Smooth muscle cell (in vitro differentiated cells): Measurements from ENCODE around the gene FBF1. TPM values are rescaled to one million over a fixed set of nuclear protein-coding genes. Genes with fewer than 3 reads are reported as not detected.
"Not testable (repeated sequence)": the region's sequence is repeated elsewhere in the genome, so short reads cannot be mapped to it uniquely, and the experiment has no call there.

Source experiments
- DNase-seq: peaks from one replicate; lab custom pipeline; 2025; ENCODE audit not compliant: unreplicated experiment; lab: John Stamatoyannopoulos, UW
- H2AFZ ChIP-seq: fragments of 200-600 bp; sonication (generic); 2 replicates; pipeline ENCODE4 v1.6.0; 2016; ENCODE audit warnings: antibody characterized with exemption, low read depth, mild to moderate bottlenecking
- H3F3A ChIP-seq: fragments of 200-600 bp; sonication (generic); 2 replicates; pipeline ENCODE4 v1.6.0; 2017; ENCODE audit warnings: antibody characterized with exemption, low read depth
- H3K27ac ChIP-seq: fragments of 200-600 bp; sonication (generic); 2 replicates; pipeline ENCODE4 v1.5.1; 2016; ENCODE audit warnings: low read depth, mild to moderate bottlenecking
- H3K27me3 ChIP-seq: fragments of 200-600 bp; sonication (generic); 2 replicates; pipeline ENCODE4 v1.6.1; 2016; ENCODE audit warnings: low read depth, mild to moderate bottlenecking
- H3K36me3 ChIP-seq: fragments of 200-600 bp; sonication (generic); 2 replicates; pipeline ENCODE4 v1.5.1; 2016; ENCODE audit warnings: low read depth
- H3K4me1 ChIP-seq: fragments of 200-600 bp; sonication (generic); 2 replicates; pipeline ENCODE4 v1.5.1; 2016; ENCODE audit warnings: low read depth
- H3K4me2 ChIP-seq: fragments of 200-600 bp; sonication (generic); 2 replicates; pipeline ENCODE4 v1.6.0; 2016; ENCODE audit warnings: mild to moderate bottlenecking
- H3K4me3 ChIP-seq: fragments of 200-600 bp; sonication (generic); 2 replicates; pipeline ENCODE4 v1.5.1; 2016; ENCODE audit warnings: mild to moderate bottlenecking
- H3K79me2 ChIP-seq: fragments of 200-600 bp; sonication (generic); 2 replicates; pipeline ENCODE4 v1.6.0; 2016; ENCODE audit warnings: low read depth, mild to moderate bottlenecking
- H3K9ac ChIP-seq: fragments of 200-600 bp; sonication (generic); 2 replicates; pipeline ENCODE4 v1.6.0; 2016; ENCODE audit warnings: low read depth
- H3K9me3 ChIP-seq: fragments of 200-600 bp; sonication (generic); replicated peaks from 2 replicates; pipeline ENCODE4 v1.5.1; 2016; ENCODE audit warnings: low read depth
- H4K20me1 ChIP-seq: fragments of 200-600 bp; sonication (generic); 2 replicates; pipeline ENCODE4 v1.6.0; 2016; ENCODE audit warnings: low read depth
- CTCF ChIP-seq: fragments of 200-600 bp; sonication (generic); IDR thresholded peaks from 2 replicates; pipeline ENCODE4 v1.5.1; 2017; ENCODE audit warnings: borderline replicate concordance, mild to moderate bottlenecking, antibody characterized with exemption; ENCODE audit not compliant: insufficient read depth, poor library complexity, severe bottlenecking
- WGBS: methylation state at CpG from one replicate; pipeline ENCODE4 v1.1.7; 2016; ENCODE audit warnings: low lambda C conversion rate; 5-methylcytosine and 5-hydroxymethylcytosine counted together
- polyA plus RNA-seq: library from polyadenylated mRNA; unstranded; fragments of >200 nt; fragmentation: Nextera tagmentation; extraction: Ambion mirVana; gene quantifications from 2 replicates; pipeline ENCODE4 v1.2.1, GENCODE V29; 2016
- total RNA-seq: library from RNA; depleted of rRNA; stranded (reverse); fragments of >200 nt; gene quantifications from 2 replicates; pipeline ENCODE4 v1.2.3, GENCODE V29; 2014

Gene FBF1
- total and polyA plus RNA-seq, 2 experiments from 2014 or later, result 4.6 to 8.4 TPM

- WGBS, result 92% methylated on average over 31 of the region's 38 CpGs
- Histone ChIP-seq H3F3A (peaks cover 14% of the 10 kb centered on the region), H3K4me2 (no peak overlapping the region), H2AFZ (no peak overlapping the region), H3K79me2 (no peaks in the 10 kb centered on the region), H3K27me3 (no peaks in the 10 kb centered on the region), H3K4me1 (peaks cover 11% of the 10 kb centered on the region), H4K20me1 (no peaks in the 10 kb centered on the region), H3K9ac (no peak overlapping the region), H3K4me3 (no peak overlapping the region), H3K36me3 (no peaks in the 10 kb centered on the region), H3K27ac (no peak overlapping the region), H3K9me3 (no peaks in the 10 kb centered on the region)
- no peak for DNase-seq
- TF ChIP-seq CTCF, result no peak
Observed at GRCh38 chr17:75874323-75875181, 66.3 kb downstream of the FBF1 start.

DNA sequence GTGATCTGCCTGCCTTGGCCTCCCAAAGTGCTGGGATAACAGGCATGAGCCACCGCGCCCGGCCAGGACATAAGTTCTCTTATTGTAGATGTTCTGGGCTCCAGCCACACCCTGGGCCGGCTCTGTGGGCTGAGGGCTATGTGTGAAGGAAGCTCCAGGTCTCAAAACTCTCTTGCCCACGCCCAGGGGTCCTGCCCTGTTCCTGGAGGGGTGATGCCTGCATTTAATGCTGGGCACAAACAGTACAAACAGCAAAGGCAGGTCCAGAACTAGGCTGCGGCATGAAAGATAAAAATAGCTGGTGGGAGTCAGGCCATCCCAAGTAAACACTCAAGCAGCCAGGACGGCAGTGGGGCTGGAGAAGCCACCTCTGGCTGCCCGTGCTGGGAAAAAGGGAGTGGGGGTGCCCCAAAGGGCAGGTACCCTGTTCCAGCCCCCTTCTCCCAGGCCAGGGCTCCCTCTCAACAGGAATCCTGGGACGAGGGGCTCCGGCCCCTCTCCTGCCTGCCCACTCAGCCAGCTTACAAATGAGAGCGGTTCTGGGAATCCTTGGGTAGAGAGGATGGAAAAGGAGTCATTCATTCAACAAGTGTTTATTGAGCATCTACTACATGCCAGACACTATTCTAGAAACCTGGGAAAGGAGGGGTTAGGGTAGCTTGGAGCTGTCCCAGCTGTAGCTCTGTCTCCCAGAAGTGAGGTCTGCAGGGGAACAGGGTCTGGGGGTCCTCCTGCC, 67.1 kb downstream of the FBF1 start:
- Histone ChIP-seq H3K27me3 (no peaks in the 10 kb centered on the region), H3K27ac (peak overlapping the region; percentile 91), H4K20me1 (no peaks in the 10 kb centered on the region), H3K9me3 (no peaks in the 10 kb centered on the region), H2AFZ (no peak overlapping the region), H3K36me3 (no peaks in the 10 kb centered on the region), H3K4me2 (no peak overlapping the region), H3K4me3 (no peak overlapping the region), H3F3A (peaks cover 6% of the 10 kb centered on the region), H3K9ac (no peak overlapping the region), H3K4me1 (peaks cover 11% of the 10 kb centered on the region), H3K79me2 (no peaks in the 10 kb centered on the region)
- no peak for DNase-seq
- 85% methylated on average over 11 of the region's 11 CpGs for WGBS
- no peak for TF ChIP-seq CTCF

GRCh38 chr17:75872434-75873351, 68.1 kb downstream of the FBF1 start:
- Histone ChIP-seq H2AFZ (peak overlapping the region; percentile 66), H3K79me2 (no peaks in the 10 kb centered on the region), H4K20me1 (no peaks in the 10 kb centered on the region), H3K27ac (peak overlapping the region; percentile 91), H3K4me3 (no peak overlapping the region), H3K4me2 (peak overlapping the region; percentile 68), H3K36me3 (no peaks in the 10 kb centered on the region), H3K9ac (peak overlapping the region; percentile 71), H3K27me3 (no peaks in the 10 kb centered on the region), H3K4me1 (peaks cover 11% of the 10 kb centered on the region), H3F3A (peaks cover 4% of the 10 kb centered on the region), H3K9me3 (no peaks in the 10 kb centered on the region)
- 44% methylated on average over 13 of the region's 13 CpGs for WGBS
- TF ChIP-seq CTCF, result no peak
- DNase-seq, result peak; percentile 17

DNA sequence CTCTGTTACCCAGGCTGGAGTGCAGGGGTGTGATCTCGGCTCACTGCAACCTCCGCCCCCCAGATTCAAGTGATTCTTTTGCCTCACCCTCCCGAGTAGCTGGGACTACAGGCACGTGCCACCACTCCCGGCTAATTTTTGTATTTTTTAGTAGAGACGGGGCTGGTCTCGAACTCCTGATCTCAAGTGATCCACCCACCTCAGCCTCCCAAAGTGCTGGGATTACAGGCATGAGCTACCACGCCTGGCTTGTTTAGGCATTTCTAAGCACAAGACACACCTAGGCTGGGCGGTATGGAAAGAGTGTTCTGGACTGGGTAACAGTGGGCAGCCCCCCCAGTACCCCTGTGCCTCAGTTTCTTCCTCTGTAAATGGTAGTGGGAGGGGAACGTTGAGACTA, 70.6 kb downstream of the FBF1 start:
- not testable (repeated sequence) for H3F3A ChIP-seq, H3K4me3 ChIP-seq, H3K36me3 ChIP-seq, H3K9me3 ChIP-seq, H2AFZ ChIP-seq, DNase-seq, H3K79me2 ChIP-seq, H3K4me2 ChIP-seq, H4K20me1 ChIP-seq, H3K4me1 ChIP-seq, H3K9ac ChIP-seq, H3K27me3 ChIP-seq, H3K27ac ChIP-seq
- WGBS, result 97% methylated on average over 10 of the region's 10 CpGs
